IPS-20b (cell line): Measurements from ENCODE around the gene ANKRD44.

Experiments used
- H3K27ac ChIP-seq: one replicate; pipeline ENCODE4 v1.5.1; 2013; ENCODE audit warnings: low read length
- H3K27me3 ChIP-seq: 2 replicates; pipeline ENCODE4 v1.6.1; 2013; ENCODE audit warnings: mild to moderate bottlenecking, low read length, inconsistent platforms; ENCODE audit not compliant: insufficient read depth
- H3K36me3 ChIP-seq: 2 replicates; pipeline ENCODE4 v1.6.1; 2013; ENCODE audit warnings: low read depth, mild to moderate bottlenecking, inconsistent platforms, low read length, moderate library complexity; ENCODE audit not compliant: insufficient read depth
- H3K4me1 ChIP-seq: 2 replicates; pipeline ENCODE4 v1.6.1; 2013; ENCODE audit warnings: mild to moderate bottlenecking, control low read depth, inconsistent platforms, low read length, moderate library complexity; ENCODE audit not compliant: insufficient read depth
- H3K4me3 ChIP-seq: 2 replicates; pipeline ENCODE4 v1.5.1; 2013; ENCODE audit warnings: mild to moderate bottlenecking, low read length, inconsistent platforms
- H3K9ac ChIP-seq: 2 replicates; pipeline ENCODE4 v1.6.1; 2013; ENCODE audit warnings: low read depth, mild to moderate bottlenecking, inconsistent platforms, low read length, moderate library complexity
- H3K9me3 ChIP-seq: 2 replicates; pipeline ENCODE4 v1.6.1; 2013; ENCODE audit warnings: mild to moderate bottlenecking, low read depth, low read length, inconsistent platforms; ENCODE audit not compliant: insufficient read depth

ANKRD44 gene

GRCh38 chr2:196959281-196959680 is 351.3 kb downstream of the ANKRD44 start:
- Histone ChIP-seq H3K27ac (no peak overlapping the region), H3K4me3 (no peak overlapping the region), H3K27me3 (no peaks in the 10 kb centered on the region), H3K36me3 (no peaks in the 10 kb centered on the region), H3K4me1 (peaks cover 25% of the 10 kb centered on the region; the same call in 1 of the 2 replicates), H3K9me3 (no peaks in the 10 kb centered on the region), H3K9ac (no peak overlapping the region)

GRCh38 chr2:196957881-196958525 is 352.6 kb downstream of the ANKRD44 start:
- Histone ChIP-seq H3K27ac (no peak overlapping the region), H3K4me3 (no peak overlapping the region), H3K27me3 (no peaks in the 10 kb centered on the region), H3K9ac (no peak overlapping the region), H3K36me3 (no peaks in the 10 kb centered on the region), H3K4me1 (peaks cover 28% of the 10 kb centered on the region; the same call in 1 of the 2 replicates), H3K9me3 (no peaks in the 10 kb centered on the region)

- H3K27ac ChIP-seq, result no peak overlapping the region
- no peaks in the 10 kb centered on the region for H3K9me3 ChIP-seq
- no peak overlapping the region for H3K4me3 ChIP-seq
- H3K9ac ChIP-seq, result no peak overlapping the region
- H3K36me3 ChIP-seq, result no peaks in the 10 kb centered on the region
- no peaks in the 10 kb centered on the region for H3K27me3 ChIP-seq
- H3K4me1 ChIP-seq, result peaks cover 28% of the 10 kb centered on the region; the same call in 1 of the 2 replicates
Measured at GRCh38 chr2:196957442-196957841, 353.1 kb downstream of the ANKRD44 start.

- H3K9ac ChIP-seq, result no peak overlapping the region
- H3K9me3 ChIP-seq, result no peaks in the 10 kb centered on the region
- no peaks in the 10 kb centered on the region for H3K36me3 ChIP-seq
- H3K27ac ChIP-seq, result no peak overlapping the region
- no peaks in the 10 kb centered on the region for H3K27me3 ChIP-seq
- H3K4me3 ChIP-seq, result no peak overlapping the region; the same call in 1 of the 2 replicates
- peaks cover 28% of the 10 kb centered on the region; the same call in 1 of the 2 replicates for H3K4me1 ChIP-seq
Measured at GRCh38 chr2:196956069-196956468, 354.5 kb downstream of the ANKRD44 start.

GRCh38 chr2:196955036-196955435 is 355.5 kb downstream of the ANKRD44 start:
- Histone ChIP-seq H3K4me1 (peaks cover 28% of the 10 kb centered on the region; the same call in 1 of the 2 replicates), H3K4me3 (no peak overlapping the region), H3K27ac (no peak overlapping the region), H3K36me3 (no peaks in the 10 kb centered on the region), H3K27me3 (no peaks in the 10 kb centered on the region), H3K9ac (no peak overlapping the region; the same call in 1 of the 2 replicates), H3K9me3 (no peaks in the 10 kb centered on the region)

GRCh38 chr2:196954001-196954400 is 356.6 kb downstream of the ANKRD44 start:
- H3K27ac ChIP-seq, result no peak overlapping the region
- H3K27me3 ChIP-seq, result no peaks in the 10 kb centered on the region
- no peaks in the 10 kb centered on the region for H3K9me3 ChIP-seq
- H3K9ac ChIP-seq, result peak overlapping the region; percentile 14; the same call in 1 of the 2 replicates
- H3K36me3 ChIP-seq, result no peaks in the 10 kb centered on the region
- H3K4me3 ChIP-seq, result no peak overlapping the region
- H3K4me1 ChIP-seq, result peaks cover 28% of the 10 kb centered on the region; the same call in 1 of the 2 replicates

- Histone ChIP-seq H3K27ac (no peak overlapping the region), H3K36me3 (no peaks in the 10 kb centered on the region), H3K4me1 (peaks cover 26% of the 10 kb centered on the region; the same call in 1 of the 2 replicates), H3K4me3 (no peak overlapping the region), H3K9ac (no peak overlapping the region), H3K9me3 (no peaks in the 10 kb centered on the region), H3K27me3 (no peaks in the 10 kb centered on the region)
Measured at GRCh38 chr2:196952936-196953335, 357.6 kb downstream of the ANKRD44 start.

- H3K9ac ChIP-seq, result no peak overlapping the region
- H3K9me3 ChIP-seq, result no peaks in the 10 kb centered on the region
- no peak overlapping the region for H3K4me3 ChIP-seq
- peaks cover 22% of the 10 kb centered on the region; the same call in 1 of the 2 replicates for H3K4me1 ChIP-seq
- no peak overlapping the region for H3K27ac ChIP-seq
- H3K27me3 ChIP-seq, result no peaks in the 10 kb centered on the region
- no peaks in the 10 kb centered on the region for H3K36me3 ChIP-seq
Measured at GRCh38 chr2:196951973-196952372, 358.6 kb downstream of the ANKRD44 start.

GRCh38 chr2:196949116-196949515 is 361.5 kb downstream of the ANKRD44 start:
- Histone ChIP-seq H3K27ac (no peak overlapping the region), H3K36me3 (no peaks in the 10 kb centered on the region), H3K27me3 (no peaks in the 10 kb centered on the region), H3K9ac (no peak overlapping the region), H3K4me3 (no peak overlapping the region), H3K9me3 (no peaks in the 10 kb centered on the region), H3K4me1 (peaks cover 1% of the 10 kb centered on the region; the same call in 1 of the 2 replicates)

- H3K9me3 ChIP-seq, result no peaks in the 10 kb centered on the region
- no peak overlapping the region for H3K27ac ChIP-seq
- no peak overlapping the region for H3K9ac ChIP-seq
Measured at GRCh38 chr2:196944570-196944969, 366.0 kb downstream of the ANKRD44 start.

GRCh38 chr2:196941398-196942078 is 369.0 kb downstream of the ANKRD44 start:
- H3K27ac ChIP-seq, result no peak overlapping the region
- H3K36me3 ChIP-seq, result no peaks in the 10 kb centered on the region
- H3K27me3 ChIP-seq, result no peaks in the 10 kb centered on the region
- H3K9me3 ChIP-seq, result no peaks in the 10 kb centered on the region
- no peaks in the 10 kb centered on the region for H3K4me1 ChIP-seq
- H3K4me3 ChIP-seq, result no peak overlapping the region
- no peak overlapping the region for H3K9ac ChIP-seq

More at GRCh38 chr2:196944570-196944969, 366.0 kb downstream of the ANKRD44 start:
- Histone ChIP-seq H3K27me3 (no peaks in the 10 kb centered on the region), H3K36me3 (no peaks in the 10 kb centered on the region), H3K4me1 (no peaks in the 10 kb centered on the region), H3K4me3 (no peak overlapping the region)

- no peaks in the 10 kb centered on the region for H3K27me3 ChIP-seq
Measured at GRCh38 chr2:196939371-196939770, 371.2 kb downstream of the ANKRD44 start.

More at GRCh38 chr2:196939371-196939770, 371.2 kb downstream of the ANKRD44 start:
- Histone ChIP-seq H3K9me3 (no peaks in the 10 kb centered on the region), H3K4me3 (no peak overlapping the region), H3K9ac (no peak overlapping the region), H3K27ac (no peak overlapping the region), H3K36me3 (no peaks in the 10 kb centered on the region), H3K4me1 (no peaks in the 10 kb centered on the region)
